ENCODE results near the gene PRC1.

PRC1 gene

DNA sequence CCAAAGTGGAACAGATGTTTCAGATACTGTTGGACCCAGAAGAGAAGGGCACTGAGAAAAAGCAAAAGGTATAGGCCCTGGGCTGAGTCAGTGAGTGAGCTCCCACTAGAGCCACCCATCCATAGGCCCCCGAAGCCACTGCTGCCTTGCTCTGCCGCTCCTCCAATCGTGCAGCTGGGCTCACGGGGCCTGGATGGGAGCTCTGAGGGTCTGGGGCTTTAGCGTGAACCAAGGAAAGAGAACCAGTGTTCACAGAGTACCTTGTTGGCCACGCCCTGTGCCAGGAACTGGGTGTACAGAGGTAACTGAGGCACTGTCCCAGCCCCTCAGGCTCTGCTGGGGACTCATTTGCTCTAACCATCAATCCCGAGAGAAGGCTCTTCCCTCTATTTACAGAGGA, 54.6 kb downstream of the PRC1 start:
- TF ChIP-seq, protein P1, sequence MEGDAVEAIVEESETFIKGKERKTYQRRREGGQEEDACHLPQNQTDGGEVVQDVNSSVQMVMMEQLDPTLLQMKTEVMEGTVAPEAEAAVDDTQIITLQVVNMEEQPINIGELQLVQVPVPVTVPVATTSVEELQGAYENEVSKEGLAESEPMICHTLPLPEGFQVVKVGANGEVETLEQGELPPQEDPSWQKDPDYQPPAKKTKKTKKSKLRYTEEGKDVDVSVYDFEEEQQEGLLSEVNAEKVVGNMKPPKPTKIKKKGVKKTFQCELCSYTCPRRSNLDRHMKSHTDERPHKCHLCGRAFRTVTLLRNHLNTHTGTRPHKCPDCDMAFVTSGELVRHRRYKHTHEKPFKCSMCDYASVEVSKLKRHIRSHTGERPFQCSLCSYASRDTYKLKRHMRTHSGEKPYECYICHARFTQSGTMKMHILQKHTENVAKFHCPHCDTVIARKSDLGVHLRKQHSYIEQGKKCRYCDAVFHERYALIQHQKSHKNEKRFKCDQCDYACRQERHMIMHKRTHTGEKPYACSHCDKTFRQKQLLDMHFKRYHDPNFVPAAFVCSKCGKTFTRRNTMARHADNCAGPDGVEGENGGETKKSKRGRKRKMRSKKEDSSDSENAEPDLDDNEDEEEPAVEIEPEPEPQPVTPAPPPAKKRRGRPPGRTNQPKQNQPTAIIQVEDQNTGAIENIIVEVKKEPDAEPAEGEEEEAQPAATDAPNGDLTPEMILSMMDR (IDR thresholded peaks at IDR 0.05; ENCODE audit: borderline replicate concordance, insufficient read depth, low read depth, low read length): no peak
- H3K4me3 ChIP-seq (ENCODE audit: low read depth, low read length): no peak overlapping the region

DNA sequence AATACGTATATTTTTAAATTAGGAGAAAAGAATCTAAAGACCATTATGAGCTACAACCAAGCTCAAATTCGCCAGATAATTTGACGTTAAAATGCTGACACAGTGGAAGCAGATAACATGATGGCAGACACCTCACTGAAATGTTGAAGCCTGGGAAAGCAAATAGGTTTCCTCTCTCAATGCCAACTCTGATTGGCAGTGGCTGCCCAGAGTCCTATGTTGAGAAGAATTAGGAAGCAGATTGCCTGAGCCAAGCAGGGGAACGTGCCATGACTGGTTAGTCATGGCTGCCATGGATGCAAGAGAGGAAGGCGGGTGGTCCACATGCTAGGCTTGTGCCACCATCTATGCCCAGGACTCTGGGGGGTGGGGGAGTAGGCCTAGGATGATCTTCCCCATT, 56.1 kb downstream of the PRC1 start:
- TF ChIP-seq, protein P1 (IDR thresholded peaks at IDR 0.05; ENCODE audit: borderline replicate concordance, insufficient read depth, low read depth, low read length): no peak
- no peak overlapping the region for H3K4me3 ChIP-seq (ENCODE audit: low read depth, low read length)

DNA sequence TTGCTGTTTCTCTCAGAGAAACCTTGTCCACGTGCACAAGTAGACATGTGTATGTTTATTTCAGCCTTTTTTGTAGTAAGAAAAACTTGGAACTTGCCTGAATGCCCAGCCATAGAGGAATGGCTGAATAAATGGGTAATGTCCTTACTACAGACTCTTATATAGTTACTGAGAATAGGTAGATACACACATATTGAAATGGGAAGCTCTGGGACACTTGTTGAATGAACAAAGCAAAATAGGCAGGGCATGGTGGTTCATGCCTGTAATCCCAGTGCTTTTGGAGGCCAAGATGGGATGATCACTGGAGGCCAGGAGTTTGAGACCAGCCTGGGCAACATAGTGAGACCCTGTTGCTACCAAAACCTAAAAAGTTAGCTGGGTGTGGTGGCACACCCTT, 57.5 kb downstream of the PRC1 start:
- TF ChIP-seq, protein P1 (IDR thresholded peaks at IDR 0.05; ENCODE audit: borderline replicate concordance, insufficient read depth, low read depth, low read length): no peak
- H3K4me3 ChIP-seq (ENCODE audit: low read depth, low read length): no peak overlapping the region

DNA sequence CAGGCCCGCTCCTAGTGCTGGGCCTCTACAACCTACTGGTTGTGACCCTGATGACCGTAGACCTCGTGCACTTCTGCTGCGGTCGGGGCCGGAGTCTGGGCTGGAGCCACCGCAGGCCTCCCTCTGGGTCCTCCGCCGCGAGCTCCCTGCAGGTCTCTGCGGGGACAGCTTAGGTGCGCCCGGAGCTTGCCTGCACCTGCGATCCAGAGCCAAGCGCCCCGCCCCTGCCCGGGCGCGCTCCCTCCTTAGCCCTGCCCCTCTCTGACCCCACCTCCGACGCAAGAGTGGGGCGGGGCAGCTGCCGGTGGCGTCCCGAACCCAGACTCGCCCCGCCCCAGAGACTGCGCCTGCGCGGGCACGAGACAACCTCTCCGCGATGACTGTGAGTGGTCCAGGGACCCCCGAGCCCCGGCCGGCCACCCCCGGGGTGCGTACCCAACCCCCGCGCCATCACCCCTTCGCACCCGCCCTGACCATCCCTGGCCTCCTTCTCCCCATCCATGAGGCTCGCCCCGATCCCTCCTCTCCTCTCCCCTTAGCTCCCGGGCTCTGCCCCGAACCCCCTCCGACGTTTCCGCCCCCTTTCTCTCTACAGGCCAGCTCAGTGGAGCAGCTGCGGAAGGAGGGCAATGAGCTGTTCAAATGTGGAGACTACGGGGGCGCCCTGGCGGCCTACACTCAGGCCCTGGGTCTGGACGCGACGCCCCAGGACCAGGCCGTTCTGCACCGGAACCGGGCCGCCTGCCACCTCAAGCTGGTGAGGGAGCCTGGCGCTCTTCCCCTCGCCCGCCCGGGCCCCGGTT, 59.2 kb downstream of the PRC1 start, which contains the start of gene UNC45A:
TSS of gene UNC45A (plus strand) at position 337 of the 803 bp plus-strand sequence. CDS start at position 377, 40 bp downstream.
- peak within 1 kb of the TSS; percentile 84 for H3K4me3 ChIP-seq (ENCODE audit: low read depth, low read length)
- TF ChIP-seq, protein P1 (IDR thresholded peaks at IDR 0.05; ENCODE audit: borderline replicate concordance, insufficient read depth, low read depth, low read length): no peak

DNA sequence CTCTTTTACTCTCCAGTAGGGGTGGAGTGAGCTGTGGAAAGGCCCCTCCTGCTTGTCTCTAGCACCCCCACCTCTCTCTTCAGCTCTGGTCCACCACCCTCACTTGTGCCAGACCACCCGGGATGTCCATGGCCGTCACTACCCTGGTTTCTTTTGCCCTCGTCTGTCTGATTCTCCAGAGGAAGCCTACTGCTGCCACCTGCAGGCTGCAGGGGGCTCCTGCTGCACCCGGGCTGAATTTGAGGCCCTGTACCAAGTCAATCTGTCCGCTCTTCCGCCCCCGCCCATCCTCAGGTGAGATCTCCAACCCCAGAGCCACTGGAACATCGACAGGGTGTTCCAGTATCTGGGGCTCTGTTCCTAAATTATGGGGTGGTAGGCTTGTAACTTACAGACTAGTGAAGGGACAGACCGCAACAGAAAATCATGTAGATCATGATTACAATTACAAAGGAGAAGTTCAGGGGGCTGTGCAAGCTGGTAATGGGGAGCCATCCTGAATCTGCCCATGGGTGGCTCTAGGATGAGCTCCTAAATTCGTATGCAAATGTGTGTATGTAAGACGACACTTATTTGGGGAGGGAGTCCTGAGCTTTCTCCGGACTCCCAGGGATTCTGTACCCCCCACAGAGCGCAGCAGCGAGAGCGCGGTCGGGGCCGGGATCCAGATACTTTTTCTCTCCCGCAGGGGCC, 59.9 kb downstream of the PRC1 start:
- H3K4me3 ChIP-seq (ENCODE audit: low read depth, low read length): peak overlapping the region; percentile 84
- TF ChIP-seq, protein P1 (IDR thresholded peaks at IDR 0.05; ENCODE audit: borderline replicate concordance, insufficient read depth, low read depth, low read length): peak; percentile 94

DNA sequence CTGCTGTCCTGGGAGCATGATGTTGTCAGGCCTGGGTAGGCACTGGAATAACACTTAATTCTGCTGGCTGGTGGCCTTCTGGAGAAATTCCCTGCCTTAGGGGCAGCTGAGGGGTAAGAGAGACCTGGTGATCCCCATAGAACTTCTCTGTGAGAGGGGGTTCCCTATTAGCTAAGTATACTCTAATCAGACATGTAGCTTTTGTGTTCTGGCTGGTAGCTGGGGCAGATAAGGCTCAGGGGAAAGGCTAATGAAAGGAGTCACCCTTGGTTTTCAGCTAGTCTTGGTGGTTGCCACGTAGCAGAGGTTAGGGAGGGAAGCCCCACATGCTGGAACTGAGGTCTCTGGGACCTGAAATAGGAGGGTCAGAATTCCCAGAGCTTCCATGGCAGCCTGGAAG, 61.0 kb downstream of the PRC1 start:
- TF ChIP-seq, protein P1 (IDR thresholded peaks at IDR 0.05; ENCODE audit: borderline replicate concordance, insufficient read depth, low read depth, low read length): no peak

DNA sequence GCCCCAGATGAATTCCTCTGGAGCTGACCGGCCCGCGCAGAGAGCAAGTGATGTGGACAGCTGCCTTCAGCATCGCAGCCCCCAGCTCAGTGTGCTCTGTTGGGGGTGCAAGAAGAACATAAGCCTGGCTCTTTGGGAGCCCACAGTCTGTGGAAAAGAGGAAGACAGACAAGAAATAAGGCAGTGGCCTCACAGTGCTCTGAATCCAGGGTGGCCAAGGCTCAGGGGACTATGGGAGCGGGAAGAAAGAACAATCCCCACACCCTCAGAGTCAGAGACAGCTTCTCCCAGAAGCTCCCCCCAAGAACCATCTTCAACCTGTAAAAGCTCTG, 61.7 kb downstream of the PRC1 start:
- H3K4me3 ChIP-seq (ENCODE audit: low read depth, low read length): no peak overlapping the region
- TF ChIP-seq, protein P1 (IDR thresholded peaks at IDR 0.05; ENCODE audit: borderline replicate concordance, insufficient read depth, low read depth, low read length): no peak

More for the DNA sequence above, 61.0 kb downstream of the PRC1 start:
- H3K4me3 ChIP-seq (ENCODE audit: low read depth, low read length): no peak overlapping the region

All from GM12875 (cell line).